Fibroblast of lung (primary cell): ENCODE results near the gene ZBTB7C.

Experiments used
- CTCF ChIP-seq, 2 donors: IDR thresholded peaks in 1 of 2; conservative IDR thresholded peaks in 1 of 2; 1 replicate in 1 of 2; 2 replicates in 1 of 2; pipeline ENCODE4 v1.5.1; 2011 to 2012; ENCODE audit warnings: low read length in 2 of 2, control low read depth in 1 of 2, inconsistent platforms in 1 of 2, low read depth in 1 of 2, mild to moderate bottlenecking in 1 of 2
- EZH2 ChIP-seq: IDR thresholded peaks from 2 replicates; pipeline ENCODE4 v1.5.1; 2012; ENCODE audit warnings: low read length, control low read depth, mild to moderate bottlenecking; ENCODE audit errors: missing control alignments

DNA sequence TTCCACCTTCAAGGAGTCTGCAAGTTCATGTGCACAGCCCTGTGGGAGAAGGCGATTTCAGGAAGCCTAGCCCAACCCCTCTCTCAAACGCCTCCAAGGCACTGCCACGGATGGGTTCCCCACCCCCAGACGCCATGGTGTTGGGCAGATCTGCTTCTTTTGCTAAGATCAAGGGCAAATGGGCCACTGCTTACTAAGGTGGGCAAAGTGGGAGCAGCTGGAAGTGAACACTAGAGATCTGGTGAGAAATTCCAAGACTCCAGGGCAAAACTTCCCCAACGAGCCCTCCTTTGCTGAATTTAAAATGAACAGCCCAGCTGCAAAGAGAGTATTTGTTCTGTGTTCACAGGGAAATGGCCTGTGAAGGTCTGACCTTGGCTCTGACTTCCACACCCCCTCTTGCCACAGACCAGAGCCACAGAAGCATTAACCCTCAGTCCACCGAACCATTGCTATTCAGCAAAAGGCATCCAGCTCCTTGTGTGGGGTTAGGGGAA is 45.1 kb upstream of the ZBTB7C start:
- TF ChIP-seq CTCF (conservative IDR thresholded peaks at IDR 0.05 in 1 of 2, IDR thresholded peaks at IDR 0.05 in 1 of 2; ENCODE audit: low read depth in 1 of 2, low read length in 2 of 2) (no peak), EZH2 (no peak)
